Spleen (tissue), 11 donors: ENCODE data around the gene PDE3A. TPM values are rescaled to one million over a fixed set of nuclear protein-coding genes. Genes with fewer than 3 reads are reported as not detected.

ENCODE experiments used
- DNase-seq: peaks from one replicate; pipeline ENCODE4 v3.0.0-alpha.2; 2020
- H3K27ac ChIP-seq, 8 donors: fragments of 200-600 bp; sonication (generic) in 7 of 8; 1 replicate in 4 of 8; 2 replicates in 4 of 8; pipeline versions ENCODE4 v1.5.0 to v1.8.0; 2016 to 2021; ENCODE audit warnings: inconsistent platforms in 4 of 8, mild to moderate bottlenecking in 4 of 8, moderate library complexity in 1 of 8
- H3K27me3 ChIP-seq, 7 donors: fragments of 200-600 bp; sonication (generic) in 6 of 7; replicated peaks in 1 of 7; 1 replicate in 4 of 7; 2 replicates in 3 of 7; pipeline versions ENCODE4 v1.5.0 to v1.8.0; 2016 to 2021; ENCODE audit warnings: inconsistent platforms in 3 of 7, mild to moderate bottlenecking in 1 of 7
- H3K36me3 ChIP-seq, 6 donors: fragments of 200-600 bp; sonication (generic) in 5 of 6; 1 replicate in 4 of 6; 2 replicates in 2 of 6; pipeline versions ENCODE4 v1.5.0 to v1.8.0; 2016 to 2021; ENCODE audit warnings: inconsistent platforms in 2 of 6
- H3K4me1 ChIP-seq, 6 donors: fragments of 200-600 bp; sonication (generic) in 5 of 6; 1 replicate in 3 of 6; 2 replicates in 3 of 6; pipeline versions ENCODE4 v1.5.0 to v1.8.0; 2016 to 2021; ENCODE audit warnings: inconsistent platforms in 3 of 6
- H3K4me3 ChIP-seq, 8 donors: fragments of 200-600 bp; sonication (generic) in 7 of 8; 1 replicate in 4 of 8; 2 replicates in 4 of 8; pipeline versions ENCODE4 v1.5.0 to v1.8.0; 2016 to 2021; ENCODE audit warnings: inconsistent platforms in 4 of 8, mild to moderate bottlenecking in 4 of 8, moderate library complexity in 2 of 8
- H3K9me3 ChIP-seq, 8 donors: fragments of 200-600 bp; sonication (generic) in 7 of 8; 1 replicate in 4 of 8; 2 replicates in 4 of 8; pipeline versions ENCODE4 v1.5.0 to v1.8.0; 2016 to 2021; ENCODE audit warnings: inconsistent platforms in 4 of 8
- POLR2A ChIP-seq, 3 donors: fragments of 450-650 bp; IDR thresholded peaks; one replicate each; pipeline ENCODE4 v1.5.1; 2017; ENCODE audit warnings: antibody characterized with exemption in 3 of 3, mild to moderate bottlenecking in 1 of 3
- POLR2AphosphoS5 ChIP-seq, 3 donors: sonication (generic); formaldehyde crosslinking; IDR thresholded peaks; one replicate each; pipeline ENCODE4 v1.5.1; 2017; ENCODE audit warnings: antibody characterized with exemption in 3 of 3
- WGBS, 5 donors: extraction: QIAGEN DNeasy Blood & Tissue Kit in 3 of 5; methylation state at CpG; one replicate each; pipeline versions ENCODE4 v1.1.5 to v1.1.7; 2013 to 2018; 5-methylcytosine and 5-hydroxymethylcytosine counted together
- intact Hi-C: fragments of 100-400 bp; cut with DNase I; formaldehyde crosslinking; loops from one replicate; pipeline ENCODE4 v1.15.0; 2023; ENCODE audit warnings: low total_unique reads
- polyA plus RNA-seq, 3 donors: library from polyadenylated mRNA; stranded (reverse); fragments of 200-250 nt; gene quantifications; one replicate each; pipeline ENCODE4 v1.2.1, GENCODE V29; 2013
- total RNA-seq, 7 donors: library from RNA; depleted of rRNA in 3 of 7; stranded (reverse); fragments of >200 nt in 3 of 7; fragmentation: NEBNext Ultra II Directional in 4 of 7; extraction: Animal tissue kit (Norgen Biotek cat#: 25700) in 4 of 7; gene quantifications; one replicate each; pipeline versions ENCODE4 v1.1.0 to v1.2.1, GENCODE V29; 2016 to 2021
- TF ChIP-seq, protein P1 (sequence below), 11 experiments: fragments of 200-600 bp in 7 of 11; fragments of 450-650 bp in 4 of 11; sonication (generic) in 4 of 11; IDR thresholded peaks in 8 of 11; conservative IDR thresholded peaks in 3 of 11; 1 replicate in 7 of 11; 2 replicates in 4 of 11; pipeline versions ENCODE4 v1.4.0 to v1.8.0; 2016 to 2021; ENCODE audit warnings: antibody characterized with exemption in 11 of 11, inconsistent platforms in 4 of 11, mild to moderate bottlenecking in 1 of 11
- donor health status: healthy with polysubstance abuse.
- donor health status: DM: no; HTN: no; CAD: no; lungs with moderate emphysema.
- donor health status: DM: no; HTN: no; CAD: no.
- donor health status: Bipolar disorder and iron deficiency.
- donor health status: healthy.
- donor health status: DM: no; HTN: no; CAD: no.
- donor health status: DM: yes; HTN: yes; CAD: no.

Gene PDE3A
- total and polyA plus RNA-seq, 10 donors = 0.57 to 10.1 (median 7.5) TPM

DNA sequence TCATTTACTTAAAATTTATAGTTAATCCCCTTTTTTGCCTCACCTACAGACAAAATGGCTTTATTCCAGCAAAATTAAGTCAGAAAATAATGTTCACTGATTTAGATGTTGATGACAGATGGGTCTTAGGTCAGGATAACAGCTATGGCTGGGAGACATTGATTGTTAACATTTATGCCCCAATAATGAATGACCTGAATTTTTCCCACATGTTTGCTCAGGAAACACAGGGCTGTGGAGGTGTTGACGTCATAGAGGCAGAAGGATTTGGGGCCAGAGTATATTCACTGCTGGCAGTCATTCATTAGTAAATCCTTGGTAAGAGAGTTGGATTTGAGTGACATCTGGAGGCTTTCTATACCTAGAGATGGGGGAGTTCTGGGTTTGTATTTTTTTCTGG, 121.3 kb downstream of the PDE3A start:
- H3K36me3 ChIP-seq = no peaks in the 10 kb centered on the region
- no peaks in the 10 kb centered on the region for H3K27me3 ChIP-seq
- no peaks in the 10 kb centered on the region for H3K4me1 ChIP-seq
- DNase-seq = no peak
- TF ChIP-seq, protein P1, sequence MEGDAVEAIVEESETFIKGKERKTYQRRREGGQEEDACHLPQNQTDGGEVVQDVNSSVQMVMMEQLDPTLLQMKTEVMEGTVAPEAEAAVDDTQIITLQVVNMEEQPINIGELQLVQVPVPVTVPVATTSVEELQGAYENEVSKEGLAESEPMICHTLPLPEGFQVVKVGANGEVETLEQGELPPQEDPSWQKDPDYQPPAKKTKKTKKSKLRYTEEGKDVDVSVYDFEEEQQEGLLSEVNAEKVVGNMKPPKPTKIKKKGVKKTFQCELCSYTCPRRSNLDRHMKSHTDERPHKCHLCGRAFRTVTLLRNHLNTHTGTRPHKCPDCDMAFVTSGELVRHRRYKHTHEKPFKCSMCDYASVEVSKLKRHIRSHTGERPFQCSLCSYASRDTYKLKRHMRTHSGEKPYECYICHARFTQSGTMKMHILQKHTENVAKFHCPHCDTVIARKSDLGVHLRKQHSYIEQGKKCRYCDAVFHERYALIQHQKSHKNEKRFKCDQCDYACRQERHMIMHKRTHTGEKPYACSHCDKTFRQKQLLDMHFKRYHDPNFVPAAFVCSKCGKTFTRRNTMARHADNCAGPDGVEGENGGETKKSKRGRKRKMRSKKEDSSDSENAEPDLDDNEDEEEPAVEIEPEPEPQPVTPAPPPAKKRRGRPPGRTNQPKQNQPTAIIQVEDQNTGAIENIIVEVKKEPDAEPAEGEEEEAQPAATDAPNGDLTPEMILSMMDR (IDR thresholded peaks at IDR 0.05 in 8 of 11, conservative IDR thresholded peaks at IDR 0.05 in 3 of 11) = no peak
- no peak for TF ChIP-seq POLR2A (IDR thresholded peaks at IDR 0.05)
- no peak for TF ChIP-seq POLR2AphosphoS5 (IDR thresholded peaks at IDR 0.05)
- intact Hi-C loops = no loop called here
- no peaks in the 10 kb centered on the region for H3K9me3 ChIP-seq
- WGBS, 5 donors = 51 to 75% (median 66%) methylated on average over 1 of the region's 1 CpG
- no peak overlapping the region for H3K27ac ChIP-seq
- no peak overlapping the region for H3K4me3 ChIP-seq

DNA sequence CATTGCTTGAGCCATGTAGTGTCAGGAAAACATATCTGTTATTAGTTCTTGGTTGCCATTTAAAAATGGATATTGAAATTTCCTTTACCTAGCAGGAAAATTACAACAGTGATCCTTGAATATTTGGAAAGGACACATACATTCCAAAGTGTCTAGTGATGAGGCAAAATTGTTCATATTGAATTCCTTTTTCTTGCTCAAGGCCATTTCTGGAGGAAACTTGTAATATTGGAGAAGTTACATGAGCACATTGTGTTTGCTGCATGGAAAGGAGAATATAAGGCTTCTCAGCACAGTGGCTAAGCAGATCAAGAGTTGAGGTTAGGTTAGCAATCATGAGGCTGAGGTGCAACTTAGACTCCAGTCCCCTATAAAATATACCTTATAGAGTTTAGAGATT, 121.9 kb downstream of the PDE3A start:
- Histone ChIP-seq H3K27me3 (no peaks in the 10 kb centered on the region), H3K9me3 (no peaks in the 10 kb centered on the region), H3K27ac (no peak overlapping the region), H3K36me3 (no peaks in the 10 kb centered on the region), H3K4me3 (no peak overlapping the region), H3K4me1 (no peaks in the 10 kb centered on the region)
- intact Hi-C loops = no loop called here
- DNase-seq = no peak
- TF ChIP-seq POLR2A (IDR thresholded peaks at IDR 0.05) (no peak), POLR2AphosphoS5 (IDR thresholded peaks at IDR 0.05) (no peak)
- TF ChIP-seq, protein P1 (IDR thresholded peaks at IDR 0.05 in 8 of 11, conservative IDR thresholded peaks at IDR 0.05 in 3 of 11) = no peak

GRCh38 chr12:20491290-20491689, 123.0 kb downstream of the PDE3A start:
- Histone ChIP-seq H3K27ac (no peak overlapping the region), H3K4me3 (no peak overlapping the region), H3K36me3 (no peaks in the 10 kb centered on the region), H3K27me3 (no peaks in the 10 kb centered on the region), H3K4me1 (no peaks in the 10 kb centered on the region), H3K9me3 (no peaks in the 10 kb centered on the region)
- TF ChIP-seq POLR2AphosphoS5 (IDR thresholded peaks at IDR 0.05) = no peak
- TF ChIP-seq POLR2A (IDR thresholded peaks at IDR 0.05) = no peak
- TF ChIP-seq, protein P1 (IDR thresholded peaks at IDR 0.05 in 8 of 11, conservative IDR thresholded peaks at IDR 0.05 in 3 of 11) = no peak
- 69 to 77% (median 75%) methylated on average over 5 of the region's 5 CpGs for WGBS, 5 donors
- DNase-seq = no peak
- intact Hi-C loops = no loop called here

- no peak for DNase-seq
- Histone ChIP-seq H3K36me3 (no peaks in the 10 kb centered on the region), H3K27me3 (no peaks in the 10 kb centered on the region), H3K9me3 (no peaks in the 10 kb centered on the region), H3K27ac (no peak overlapping the region), H3K4me1 (no peaks in the 10 kb centered on the region), H3K4me3 (no peak overlapping the region)
- 51 to 69% (median 63%) methylated on average over 4 of the region's 4 CpGs for WGBS, 5 donors
- no peak for TF ChIP-seq POLR2A (IDR thresholded peaks at IDR 0.05)
- TF ChIP-seq, protein P1 (IDR thresholded peaks at IDR 0.05 in 8 of 11, conservative IDR thresholded peaks at IDR 0.05 in 3 of 11) = no peak
- TF ChIP-seq POLR2AphosphoS5 (IDR thresholded peaks at IDR 0.05) = no peak
- intact Hi-C loops = no loop called here
These were observed 124.0 kb downstream of the PDE3A start for GRCh38 chr12:20492251-20492760.
